ENCODE measurements around the gene SPTBN5.

The SPTBN5 gene

GRCh38 chr15:41854443-41854842 is 39.4 kb downstream of the SPTBN5 start:
- no peaks in the 10 kb centered on the region for H3K9me2 ChIP-seq (replicated peaks; ENCODE audit: control insufficient read depth, low read length)
- H3K36me3 ChIP-seq (ENCODE audit: control insufficient read depth, low read length): no peaks in the 10 kb centered on the region
- H3K79me2 ChIP-seq (ENCODE audit: control insufficient read depth, low read length): no peaks in the 10 kb centered on the region
- no peak overlapping the region for H3K27ac ChIP-seq (ENCODE audit: low read depth, low read length)
- no peaks in the 10 kb centered on the region for H3K4me1 ChIP-seq (ENCODE audit: control insufficient read depth, low read length)
- H3F3A ChIP-seq (ENCODE audit: control insufficient read depth, insufficient read depth): no peaks in the 10 kb centered on the region
- no peaks in the 10 kb centered on the region for H4K20me1 ChIP-seq (ENCODE audit: control insufficient read depth, insufficient read depth, low read depth, low read length)
- no peak overlapping the region for H3K4me2 ChIP-seq (ENCODE audit: low read length)
- H3K27me3 ChIP-seq (ENCODE audit: control insufficient read depth, low read length): no peaks in the 10 kb centered on the region
- H3K4me3 ChIP-seq (ENCODE audit: low read length): no peak overlapping the region
- TF ChIP-seq CTCF (IDR thresholded peaks at IDR 0.05; ENCODE audit: low read depth, low read length, poor library complexity, severe bottlenecking) (no peak), EZH2phosphoT487 (IDR thresholded peaks at IDR 0.05; ENCODE audit: borderline replicate concordance, low read length) (no peak)
- no peaks in the 10 kb centered on the region for H3K9me3 ChIP-seq (ENCODE audit: control insufficient read depth, insufficient read depth, low read length)

- Histone ChIP-seq H3F3A (ENCODE audit: control insufficient read depth, insufficient read depth) (no peaks in the 10 kb centered on the region), H3K9me3 (ENCODE audit: control insufficient read depth, insufficient read depth, low read length) (no peaks in the 10 kb centered on the region), H3K36me3 (ENCODE audit: control insufficient read depth, low read length) (no peaks in the 10 kb centered on the region), H3K9me2 (replicated peaks; ENCODE audit: control insufficient read depth, low read length) (no peaks in the 10 kb centered on the region), H3K79me2 (ENCODE audit: control insufficient read depth, low read length) (no peaks in the 10 kb centered on the region), H3K4me1 (ENCODE audit: control insufficient read depth, low read length) (no peaks in the 10 kb centered on the region), H3K4me2 (ENCODE audit: low read length) (no peak overlapping the region), H4K20me1 (ENCODE audit: control insufficient read depth, insufficient read depth, low read depth, low read length) (no peaks in the 10 kb centered on the region), H3K4me3 (ENCODE audit: low read length) (no peak overlapping the region), H3K27ac (ENCODE audit: low read depth, low read length) (no peak overlapping the region), H3K27me3 (ENCODE audit: control insufficient read depth, low read length) (no peaks in the 10 kb centered on the region)
- TF ChIP-seq CTCF (IDR thresholded peaks at IDR 0.05; ENCODE audit: low read depth, low read length, poor library complexity, severe bottlenecking): no peak
- no peak for TF ChIP-seq EZH2phosphoT487 (IDR thresholded peaks at IDR 0.05; ENCODE audit: borderline replicate concordance, low read length)
Observed at GRCh38 chr15:41853831-41854230, 40.0 kb downstream of the SPTBN5 start.

GRCh38 chr15:41852736-41853590 is 40.9 kb downstream of the SPTBN5 start:
- Histone ChIP-seq H3K9me3 (ENCODE audit: control insufficient read depth, insufficient read depth, low read length) (no peaks in the 10 kb centered on the region), H4K20me1 (ENCODE audit: control insufficient read depth, insufficient read depth, low read depth, low read length) (no peaks in the 10 kb centered on the region), H3K27ac (ENCODE audit: low read depth, low read length) (no peak overlapping the region), H3K79me2 (ENCODE audit: control insufficient read depth, low read length) (no peaks in the 10 kb centered on the region), H3K27me3 (ENCODE audit: control insufficient read depth, low read length) (no peaks in the 10 kb centered on the region), H3K4me2 (ENCODE audit: low read length) (no peak overlapping the region), H3K36me3 (ENCODE audit: control insufficient read depth, low read length) (no peaks in the 10 kb centered on the region), H3K4me3 (ENCODE audit: low read length) (no peak overlapping the region), H3K4me1 (ENCODE audit: control insufficient read depth, low read length) (no peaks in the 10 kb centered on the region), H3K9me2 (replicated peaks; ENCODE audit: control insufficient read depth, low read length) (no peaks in the 10 kb centered on the region), H3F3A (ENCODE audit: control insufficient read depth, insufficient read depth) (no peaks in the 10 kb centered on the region)
- TF ChIP-seq EZH2phosphoT487 (IDR thresholded peaks at IDR 0.05; ENCODE audit: borderline replicate concordance, low read length) (no peak), CTCF (IDR thresholded peaks at IDR 0.05; ENCODE audit: low read depth, low read length, poor library complexity, severe bottlenecking) (no peak)

Measured in DOHH2 (cell line).